SU-DHL-6 (cell line): ENCODE data around the gene ALDH9A1.

ENCODE experiments used
- CTCF ChIP-seq: fragments of 200-600 bp; sonication (generic); IDR thresholded peaks from one replicate; pipeline ENCODE4 v1.5.1; 2017; ENCODE audit warnings: antibody characterized with exemption, mild to moderate bottlenecking, low read length, moderate library complexity; ENCODE audit not compliant: insufficient read depth, poor library complexity, severe bottlenecking
- EZH2phosphoT487 ChIP-seq: fragments of 200-600 bp; sonication (generic), shearing (Covaris generic); conservative IDR thresholded peaks from 2 replicates; pipeline ENCODE4 v1.6.1; 2018; ENCODE audit warnings: mild to moderate bottlenecking, antibody characterized with exemption, low read length, moderate library complexity, mixed read lengths

- TF ChIP-seq CTCF (no peak), EZH2phosphoT487 (no peak)
Observed at GRCh38 chr1:165707984-165708706, 9.8 kb upstream of the ALDH9A1 start.
